ENCODE results near the gene SCFD2. TPM values are rescaled to one million over a fixed set of nuclear protein-coding genes. Genes with fewer than 3 reads are reported as not detected.

SCFD2 gene
- total and polyA plus RNA-seq, 5 donors from 2014 or later, result 15.0 to 23.9 (median 16.3) TPM

DNA sequence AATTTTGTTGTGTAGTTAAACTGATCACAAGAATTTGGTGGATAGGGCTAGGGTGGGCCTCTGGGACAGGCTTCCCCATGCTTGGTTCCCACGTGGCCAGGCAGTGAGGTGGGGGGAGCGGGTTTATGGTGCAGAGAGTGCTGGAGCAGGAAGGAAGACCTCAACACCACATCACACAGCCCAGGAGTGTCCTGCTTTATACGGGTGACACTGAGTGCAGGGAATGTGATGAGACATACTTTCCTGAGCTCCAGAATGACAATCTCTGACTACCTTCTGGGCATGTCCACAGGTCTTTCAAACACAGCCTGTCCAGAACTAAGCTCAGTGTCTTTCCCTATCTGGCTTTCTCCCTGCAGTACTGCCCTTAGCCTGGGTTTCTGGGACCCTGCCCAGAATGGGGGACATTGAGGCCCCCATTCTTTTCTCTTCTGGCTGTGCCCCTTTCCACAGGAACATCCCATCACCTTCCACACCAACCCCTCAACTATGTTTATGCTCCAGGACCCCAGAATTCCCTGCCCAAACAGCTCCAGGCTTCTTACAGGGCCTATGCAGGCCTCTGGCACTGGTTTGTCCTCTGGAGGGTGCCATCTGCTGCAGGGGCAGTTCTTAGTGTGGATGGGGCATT, 540.3 kb downstream of the SCFD2 start:
- H3K9me3 Mint-ChIP-seq, result no peaks in the 10 kb centered on the region
- no peaks in the 10 kb centered on the region for H3K36me3 Mint-ChIP-seq
- peaks cover 7% of the 10 kb centered on the region for H3K27me3 Mint-ChIP-seq
- H3K27ac Mint-ChIP-seq, result no peak overlapping the region
- no peaks in the 10 kb centered on the region for H3K9me3 ChIP-seq (ENCODE audit: control insufficient read depth in 2 of 2, low read length in 2 of 2)
- H3K36me3 ChIP-seq (ENCODE audit: control insufficient read depth, insufficient read depth, low read length), result no peaks in the 10 kb centered on the region
- no peak overlapping the region for H3K27ac ChIP-seq (ENCODE audit: insufficient read depth, low read length, poor library complexity, severe bottlenecking)
- no peak overlapping the region for H3K4me3 ChIP-seq (ENCODE audit: low read depth, low read length)
- no peak overlapping the region for H3K4me3 Mint-ChIP-seq
- no peaks in the 10 kb centered on the region for H3K27me3 ChIP-seq (ENCODE audit: control insufficient read depth, insufficient read depth, low read length)
- H3K4me1 Mint-ChIP-seq, result peaks cover 0 to 2% (median under 1%) of the 10 kb centered on the region in 4 donors
- no peaks in the 10 kb centered on the region for H3K4me1 ChIP-seq (ENCODE audit: control insufficient read depth, insufficient read depth, low read length, poor library complexity, severe bottlenecking)
- ATAC-seq (ENCODE audit: low read depth in 2 of 2), result no peak
- DNase-seq, result no peak

DNA sequence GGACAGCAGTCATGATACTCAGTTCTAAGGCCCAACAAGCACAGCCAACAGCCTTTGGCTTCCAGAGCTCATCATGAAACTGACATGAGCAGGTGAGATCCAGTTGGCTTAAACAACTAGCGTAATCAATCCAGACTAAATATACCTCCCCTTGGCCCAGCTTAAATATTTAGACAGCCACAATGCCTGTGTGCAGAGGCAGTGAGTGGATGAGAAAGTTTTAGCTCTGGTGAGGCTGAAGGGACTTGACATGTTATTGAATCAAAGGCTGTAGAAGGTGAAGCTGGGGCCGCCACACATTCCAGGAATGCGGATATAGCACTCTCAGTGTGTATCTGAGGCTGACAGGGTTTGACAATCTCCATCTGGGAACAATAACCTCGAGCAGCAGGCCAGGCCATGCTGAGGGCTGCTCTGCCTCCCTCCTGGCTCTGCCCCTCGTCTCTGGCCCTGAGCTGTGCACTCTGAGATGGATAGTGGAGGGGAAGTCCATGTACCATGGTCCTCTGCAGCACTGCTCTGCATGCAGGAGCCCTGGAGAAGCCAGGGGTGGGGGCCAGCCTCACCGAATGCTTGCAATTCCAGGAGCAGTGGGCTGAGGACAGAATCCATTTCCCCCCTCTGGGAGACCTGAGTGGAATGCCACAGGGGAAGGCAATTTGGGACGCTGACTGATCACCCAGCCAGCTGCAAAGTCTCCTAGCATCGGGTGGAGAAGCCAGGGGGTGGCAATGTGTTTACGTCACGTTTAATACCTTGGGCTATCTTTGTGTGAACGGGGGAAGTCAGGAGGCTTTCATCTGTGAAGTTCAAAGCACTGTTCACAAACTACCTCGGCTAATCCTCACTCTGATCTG, 541.0 kb downstream of the SCFD2 start:
- Mint-ChIP-seq H3K27ac (no peak overlapping the region), H3K36me3 (no peaks in the 10 kb centered on the region)
- no peak for ATAC-seq (ENCODE audit: low read depth in 2 of 2)

GRCh38 chr4:52824270-52824602, 541.6 kb downstream of the SCFD2 start:
- Mint-ChIP-seq H3K4me1 (peaks cover 0 to 2% (median under 1%) of the 10 kb centered on the region in 4 donors), H3K9me3 (no peaks in the 10 kb centered on the region), H3K27ac (no peak overlapping the region), H3K36me3 (no peaks in the 10 kb centered on the region), H3K4me3 (no peak overlapping the region), H3K27me3 (peaks cover 7% of the 10 kb centered on the region)
- H3K9me3 ChIP-seq (ENCODE audit: control insufficient read depth in 2 of 2, low read length in 2 of 2), result no peaks in the 10 kb centered on the region
- no peak overlapping the region for H3K27ac ChIP-seq (ENCODE audit: insufficient read depth, low read length, poor library complexity, severe bottlenecking)
- H3K4me1 ChIP-seq (ENCODE audit: control insufficient read depth, insufficient read depth, low read length, poor library complexity, severe bottlenecking), result no peaks in the 10 kb centered on the region
- no peaks in the 10 kb centered on the region for H3K36me3 ChIP-seq (ENCODE audit: control insufficient read depth, insufficient read depth, low read length)
- H3K27me3 ChIP-seq (ENCODE audit: control insufficient read depth, insufficient read depth, low read length), result no peaks in the 10 kb centered on the region
- DNase-seq, result no peak
- ATAC-seq (ENCODE audit: low read depth in 2 of 2), result no peak
- H3K4me3 ChIP-seq (ENCODE audit: low read depth, low read length), result no peak overlapping the region

More for the DNA sequence above, 541.0 kb downstream of the SCFD2 start:
- H3K27me3 ChIP-seq (ENCODE audit: control insufficient read depth, insufficient read depth, low read length), result no peaks in the 10 kb centered on the region
- Mint-ChIP-seq H3K4me1 (peaks cover 0 to 2% (median under 1%) of the 10 kb centered on the region in 4 donors), H3K4me3 (no peak overlapping the region), H3K27me3 (peaks cover 7% of the 10 kb centered on the region), H3K9me3 (no peaks in the 10 kb centered on the region)
- H3K4me1 ChIP-seq (ENCODE audit: control insufficient read depth, insufficient read depth, low read length, poor library complexity, severe bottlenecking), result no peaks in the 10 kb centered on the region
- DNase-seq, result no peak
- no peaks in the 10 kb centered on the region for H3K9me3 ChIP-seq (ENCODE audit: control insufficient read depth in 2 of 2, low read length in 2 of 2)
- H3K27ac ChIP-seq (ENCODE audit: insufficient read depth, low read length, poor library complexity, severe bottlenecking), result no peak overlapping the region
- no peaks in the 10 kb centered on the region for H3K36me3 ChIP-seq (ENCODE audit: control insufficient read depth, insufficient read depth, low read length)
- H3K4me3 ChIP-seq (ENCODE audit: low read depth, low read length), result no peak overlapping the region

- no peak overlapping the region for H3K4me3 Mint-ChIP-seq
- H3K36me3 ChIP-seq (ENCODE audit: control insufficient read depth, insufficient read depth, low read length), result no peaks in the 10 kb centered on the region
- H3K27ac Mint-ChIP-seq, result no peak overlapping the region
- peaks cover 3% of the 10 kb centered on the region for H3K27me3 Mint-ChIP-seq
- no peaks in the 10 kb centered on the region for H3K9me3 ChIP-seq (ENCODE audit: control insufficient read depth in 2 of 2, low read length in 2 of 2)
- no peaks in the 10 kb centered on the region for H3K27me3 ChIP-seq (ENCODE audit: control insufficient read depth, insufficient read depth, low read length)
- ATAC-seq (ENCODE audit: low read depth in 2 of 2) (no peak), DNase-seq (no peak)
- no peaks in the 10 kb centered on the region for H3K36me3 Mint-ChIP-seq
- no peaks in the 10 kb centered on the region for H3K4me1 ChIP-seq (ENCODE audit: control insufficient read depth, insufficient read depth, low read length, poor library complexity, severe bottlenecking)
- no peaks in the 10 kb centered on the region for H3K9me3 Mint-ChIP-seq
- H3K27ac ChIP-seq (ENCODE audit: insufficient read depth, low read length, poor library complexity, severe bottlenecking), result no peak overlapping the region
- H3K4me1 Mint-ChIP-seq, result peaks cover 0 to 2% (median under 1%) of the 10 kb centered on the region in 4 donors
- H3K4me3 ChIP-seq (ENCODE audit: low read depth, low read length), result no peak overlapping the region
Measured at GRCh38 chr4:52823702-52824092, 542.2 kb downstream of the SCFD2 start.

Other genes starting within 250 kb of the SCFD2 start
- gene FIP1L1, start 11.6 kb upstream of the SCFD2 start, total RNA-seq, result 78.1 TPM
- gene FIP1L1, start 11.6 kb upstream of the SCFD2 start, polyA plus RNA-seq, result 10 to 100 TPM; 68.7 to 77.8 (median 69.9) TPM
- gene LNX1, start 225.4 kb upstream of the SCFD2 start, total RNA-seq, result not detected
- gene LNX1, start 225.4 kb upstream of the SCFD2 start, polyA plus RNA-seq, result under 1 TPM; 0.25 to 0.42 (median 0.32) TPM

Measured in CD4-positive, CD25-positive, alpha-beta regulatory T cell (primary cell).